ENCODE data around the gene RALGPS1. TPM values are rescaled to one million over a fixed set of nuclear protein-coding genes. Genes with fewer than 3 reads are reported as not detected.

The RALGPS1 gene
- total RNA-seq, 1 experiment from 2014 or later = 0.03 TPM

DNA sequence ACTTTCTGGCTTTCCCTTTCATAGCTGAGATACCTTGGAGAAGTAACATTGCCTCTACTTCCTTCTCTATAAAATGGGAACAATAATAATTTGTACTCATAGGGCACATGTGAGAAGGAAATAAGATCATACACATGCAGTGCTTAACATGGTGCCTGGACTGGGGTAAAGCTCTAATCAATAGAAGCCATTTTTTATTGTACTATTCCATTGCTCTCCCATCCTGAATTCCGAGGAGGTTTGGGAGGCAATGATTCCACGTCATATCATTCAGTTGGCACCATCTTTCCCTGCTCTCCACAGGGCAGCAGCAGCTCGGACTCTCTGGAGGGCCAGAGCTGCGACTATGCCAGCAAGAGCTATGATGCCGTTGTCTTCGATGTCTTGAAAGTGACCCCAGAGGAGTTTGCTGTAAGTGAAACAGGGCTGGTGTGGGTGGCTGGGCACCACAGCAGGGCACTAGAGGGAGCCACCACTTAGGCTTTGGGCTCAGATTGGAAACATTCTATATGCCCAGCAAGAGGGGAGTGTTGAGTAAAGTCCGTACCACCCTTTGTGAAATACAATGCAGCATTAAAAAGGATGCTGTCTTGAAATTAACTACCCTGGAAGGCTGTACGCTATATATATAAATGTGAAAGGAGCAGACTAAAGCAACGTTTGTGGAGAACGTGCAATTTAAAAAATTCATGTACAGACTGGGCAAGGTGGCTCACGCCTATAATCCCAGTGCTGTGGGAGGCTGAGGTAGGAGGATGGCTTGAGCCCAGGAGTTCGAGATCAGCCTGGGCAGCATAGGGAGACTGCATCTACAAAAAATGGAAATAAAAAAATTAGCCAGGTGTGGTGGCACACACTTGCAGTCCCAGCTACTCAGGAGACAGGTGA is 51.2 kb downstream of the RALGPS1 start:
- no peaks in the 10 kb centered on the region for H3K36me3 ChIP-seq
- no peak overlapping the region for H3K4me3 ChIP-seq
- peak; percentile 34 for DNase-seq
- H3K27me3 ChIP-seq = no peaks in the 10 kb centered on the region
- no peaks in the 10 kb centered on the region for H3K9me3 ChIP-seq

DNA sequence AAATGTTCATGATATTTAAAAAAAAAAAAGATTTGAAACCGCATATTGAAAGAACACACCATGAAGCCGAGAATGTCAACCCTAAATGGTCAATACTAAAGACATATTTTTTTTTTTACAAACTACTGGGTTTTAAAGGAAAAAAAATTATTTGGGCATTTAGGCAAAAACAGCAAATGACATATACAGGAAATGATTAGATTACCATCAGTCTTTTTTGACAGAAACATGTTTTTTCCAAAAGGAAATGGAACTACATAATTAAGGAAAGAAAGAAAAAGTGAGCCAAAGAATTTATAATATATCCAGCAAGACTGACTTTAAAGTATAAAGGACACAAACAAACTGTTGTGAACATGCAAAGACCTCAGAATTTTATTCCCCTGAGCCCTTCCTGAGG is 56.7 kb downstream of the RALGPS1 start:
- no peaks in the 10 kb centered on the region for H3K27me3 ChIP-seq
- DNase-seq = no peak
- H3K9me3 ChIP-seq = no peaks in the 10 kb centered on the region
- H3K36me3 ChIP-seq = no peaks in the 10 kb centered on the region
- H3K4me3 ChIP-seq = no peak overlapping the region

DNA sequence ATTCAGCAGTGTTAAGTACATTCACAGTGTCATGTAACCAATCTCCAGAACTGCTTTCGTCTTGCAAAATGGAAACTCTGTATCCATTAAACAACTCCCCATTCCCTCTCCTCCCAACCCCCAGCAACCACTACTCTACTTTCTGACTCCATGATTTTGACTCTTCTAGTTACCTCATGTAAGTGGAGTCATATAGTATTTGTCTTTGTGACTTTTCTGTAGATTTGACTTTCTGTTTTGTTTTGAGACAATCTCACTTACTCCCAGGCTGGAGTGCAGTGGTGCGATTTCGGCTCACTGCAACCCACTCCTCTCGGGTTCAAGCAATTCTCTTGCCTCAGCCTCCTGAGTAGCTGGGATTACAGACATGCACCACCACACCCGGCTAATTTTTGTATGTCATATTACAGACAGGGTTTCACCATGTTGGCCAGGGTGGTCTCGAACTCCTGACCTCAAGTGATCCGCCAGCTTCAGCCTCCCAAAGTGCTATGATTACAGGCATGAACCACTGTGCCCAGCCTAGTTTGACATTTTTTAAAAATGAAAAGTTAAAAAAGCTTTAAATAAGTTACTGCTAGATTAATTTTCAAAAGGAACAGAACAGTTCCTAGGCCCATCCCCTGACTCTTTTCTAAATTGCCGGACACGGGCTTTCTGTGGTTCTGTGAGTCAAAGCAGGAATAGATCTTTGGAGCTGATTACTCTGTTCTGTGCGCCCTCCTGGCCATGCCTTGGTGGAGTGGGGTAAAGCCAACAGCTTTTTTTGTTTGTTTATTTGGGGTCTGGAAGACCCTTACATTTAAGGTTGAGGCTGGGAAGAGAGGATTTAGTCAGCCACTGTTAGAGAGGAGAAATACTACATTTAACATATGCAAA is 59.3 kb downstream of the RALGPS1 start:
- H3K9me3 ChIP-seq = no peaks in the 10 kb centered on the region
- H3K36me3 ChIP-seq = no peaks in the 10 kb centered on the region
- H3K4me3 ChIP-seq = no peak overlapping the region
- H3K27me3 ChIP-seq = no peaks in the 10 kb centered on the region
- DNase-seq = no peak

DNA sequence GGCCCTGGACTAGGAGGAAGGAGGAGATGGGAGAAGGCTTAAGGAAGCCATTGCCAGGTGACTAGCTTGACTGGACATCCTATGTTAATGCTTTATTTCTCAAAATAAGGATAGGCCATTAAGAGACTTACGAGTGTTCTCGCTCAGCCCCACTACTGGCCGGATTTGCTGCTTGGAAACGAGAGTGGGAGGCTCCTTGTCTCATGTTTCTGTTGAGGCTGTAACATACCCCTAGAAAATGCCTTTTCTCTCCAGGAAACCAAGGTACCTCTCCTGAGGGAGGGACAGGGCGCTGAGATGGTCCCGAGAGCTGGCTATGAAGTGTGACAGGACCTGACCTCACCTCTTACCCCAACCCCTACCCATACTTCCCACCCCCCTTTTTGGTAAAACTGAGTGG is 60.0 kb downstream of the RALGPS1 start:
- H3K4me3 ChIP-seq = no peak overlapping the region
- no peaks in the 10 kb centered on the region for H3K27me3 ChIP-seq
- no peak for DNase-seq
- H3K9me3 ChIP-seq = no peaks in the 10 kb centered on the region
- no peaks in the 10 kb centered on the region for H3K36me3 ChIP-seq

DNA sequence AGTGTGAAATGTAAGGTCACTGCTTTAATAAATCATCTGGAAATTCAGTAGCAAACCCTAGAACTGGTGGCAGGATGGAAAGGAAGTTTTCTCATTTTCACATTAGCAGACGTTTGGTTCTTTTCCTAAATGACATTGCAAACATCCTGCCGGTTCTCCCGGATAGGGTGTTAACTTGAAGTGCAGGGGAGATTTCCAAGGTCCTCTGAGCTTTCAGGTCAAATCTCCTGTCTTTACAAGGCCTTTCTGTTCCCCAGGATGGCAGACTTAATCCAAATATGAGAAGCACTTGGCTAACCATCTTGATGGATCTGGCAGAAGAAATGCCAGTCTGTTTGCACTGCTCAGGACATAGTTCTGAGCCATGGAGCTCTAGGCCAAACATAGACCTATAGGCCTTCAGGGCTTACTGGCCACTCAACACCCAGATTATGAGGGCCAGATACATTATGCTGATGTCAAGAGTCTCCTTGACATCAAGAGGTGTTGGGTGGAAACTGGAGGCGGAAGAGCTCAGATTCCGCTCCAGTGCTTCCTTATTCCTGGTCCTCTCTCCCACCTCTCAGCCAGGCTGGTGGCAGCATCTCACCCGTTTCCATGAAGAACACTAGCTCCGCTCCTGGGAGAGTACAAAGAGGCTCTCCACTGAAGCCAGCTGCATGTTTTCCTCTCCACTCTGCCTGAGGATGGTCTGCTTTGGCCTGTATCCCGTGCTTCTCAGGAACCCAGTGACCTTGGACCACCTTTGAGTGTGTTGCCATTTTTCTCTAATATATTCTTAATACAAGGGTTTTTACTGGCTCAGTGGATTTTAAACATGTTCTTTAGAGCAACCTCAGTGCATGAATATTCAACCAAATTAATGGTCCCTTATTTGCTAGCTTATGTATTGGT is 61.0 kb downstream of the RALGPS1 start:
- no peak overlapping the region for H3K4me3 ChIP-seq
- H3K9me3 ChIP-seq = no peaks in the 10 kb centered on the region
- H3K27me3 ChIP-seq = no peaks in the 10 kb centered on the region
- H3K36me3 ChIP-seq = no peaks in the 10 kb centered on the region
- DNase-seq = no peak

DNA sequence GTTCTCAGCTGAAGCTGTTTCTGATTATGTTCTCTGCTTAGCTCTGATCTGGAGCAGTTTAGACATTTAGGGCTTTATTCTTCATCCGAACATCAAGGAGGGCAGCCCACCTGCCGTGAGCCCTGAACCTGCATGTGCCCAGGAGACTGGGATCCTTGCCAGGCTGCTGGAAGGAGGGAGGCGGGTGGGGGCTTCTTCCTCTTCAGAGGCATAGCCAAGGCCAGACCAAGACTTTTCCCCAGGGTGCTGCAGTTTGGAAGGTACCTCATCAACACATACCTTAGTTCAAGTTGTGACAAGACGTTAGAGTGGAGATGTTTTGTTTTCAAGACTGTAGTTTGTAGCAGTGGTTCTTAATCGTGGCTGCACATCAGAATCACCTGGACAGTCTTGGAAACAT is 64.9 kb downstream of the RALGPS1 start:
- Histone ChIP-seq H3K36me3 (no peaks in the 10 kb centered on the region), H3K27me3 (no peaks in the 10 kb centered on the region), H3K4me3 (no peak overlapping the region), H3K9me3 (no peaks in the 10 kb centered on the region)
- DNase-seq = no peak

DNA sequence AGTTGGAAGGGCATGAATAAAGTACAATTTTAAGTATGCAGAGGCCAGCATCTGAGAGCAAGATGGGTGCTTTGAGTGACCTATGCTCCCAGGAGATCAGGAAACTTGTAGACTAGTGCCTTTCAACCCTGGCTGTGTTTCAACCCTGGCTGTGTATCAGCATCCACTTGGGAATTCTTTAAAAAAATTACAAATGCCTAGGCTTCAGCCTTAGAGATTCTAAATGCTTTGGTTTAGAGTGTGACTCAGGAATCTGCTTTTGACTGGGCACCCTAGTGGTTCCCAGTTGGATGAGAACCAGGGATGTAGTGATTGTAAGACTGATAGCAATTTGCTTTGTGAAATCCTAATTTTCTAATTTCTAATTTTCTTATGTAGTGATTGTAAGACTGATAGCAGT is 65.6 kb downstream of the RALGPS1 start:
- no peaks in the 10 kb centered on the region for H3K36me3 ChIP-seq
- no peak overlapping the region for H3K4me3 ChIP-seq
- no peaks in the 10 kb centered on the region for H3K9me3 ChIP-seq
- no peak for DNase-seq
- H3K27me3 ChIP-seq = no peaks in the 10 kb centered on the region

DNA sequence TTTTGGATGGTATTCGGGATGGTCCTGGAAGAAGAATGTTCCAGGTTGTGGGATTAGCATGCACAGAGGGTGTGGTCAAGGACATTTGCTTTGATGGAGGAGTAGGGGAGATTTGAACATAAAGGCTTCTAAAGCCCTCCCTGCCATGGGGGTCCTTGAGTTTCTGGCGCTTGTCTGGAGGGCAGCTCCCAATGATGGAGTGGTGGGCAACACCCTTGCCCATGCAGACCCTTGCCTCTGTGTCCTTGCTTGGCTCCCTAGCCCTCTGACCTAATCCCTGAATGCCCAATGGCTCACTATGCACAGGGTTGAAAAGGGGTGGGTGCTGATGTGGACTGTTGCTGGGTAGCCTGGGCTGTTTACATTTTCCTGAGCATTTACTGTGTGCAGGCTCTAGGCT is 66.6 kb downstream of the RALGPS1 start:
- H3K27me3 ChIP-seq = no peaks in the 10 kb centered on the region
- DNase-seq = no peak
- H3K4me3 ChIP-seq = no peak overlapping the region
- H3K36me3 ChIP-seq = no peaks in the 10 kb centered on the region
- H3K9me3 ChIP-seq = no peaks in the 10 kb centered on the region

DNA sequence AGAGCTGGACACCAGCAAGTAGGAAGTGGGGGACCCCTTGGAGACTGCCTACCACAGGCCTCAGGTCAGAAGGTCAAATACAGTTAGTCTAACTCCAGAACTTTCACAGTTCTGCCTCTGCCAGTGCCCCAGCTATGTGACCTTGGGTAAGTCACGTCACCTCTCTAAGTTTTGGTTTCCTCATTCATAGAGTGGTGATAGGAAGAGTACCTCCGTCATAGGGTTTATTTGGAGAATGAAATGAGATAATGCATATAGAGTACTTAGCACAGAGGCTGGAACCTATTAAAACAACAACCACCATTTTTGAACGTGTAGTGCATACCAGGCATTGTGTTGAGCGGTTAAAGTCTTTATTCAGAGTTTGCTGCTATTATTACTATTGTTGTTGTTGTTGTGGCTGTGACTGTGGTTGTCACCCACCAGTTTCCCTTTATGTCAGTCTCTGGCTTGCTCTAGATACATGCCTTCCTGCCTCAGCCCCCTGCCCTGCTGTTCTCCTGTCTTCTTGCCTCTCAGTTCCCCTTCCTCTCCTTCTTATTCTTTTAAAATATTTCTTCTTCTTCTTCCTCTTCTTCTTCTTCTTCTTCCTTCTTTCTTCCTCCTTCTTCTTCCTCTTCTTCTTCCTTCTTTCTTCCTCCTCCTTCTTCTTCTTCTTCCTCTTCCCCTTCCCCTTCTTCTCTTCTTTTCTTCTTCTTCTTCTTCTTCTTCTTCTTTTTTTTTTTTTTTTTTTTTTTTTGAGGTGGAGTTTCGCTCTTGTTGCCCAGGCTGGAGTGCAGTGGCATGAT is 67.8 kb downstream of the RALGPS1 start:
- no peaks in the 10 kb centered on the region for H3K36me3 ChIP-seq
- H3K4me3 ChIP-seq = no peak overlapping the region
- no peak for DNase-seq
- H3K9me3 ChIP-seq = no peaks in the 10 kb centered on the region
- no peaks in the 10 kb centered on the region for H3K27me3 ChIP-seq

DNA sequence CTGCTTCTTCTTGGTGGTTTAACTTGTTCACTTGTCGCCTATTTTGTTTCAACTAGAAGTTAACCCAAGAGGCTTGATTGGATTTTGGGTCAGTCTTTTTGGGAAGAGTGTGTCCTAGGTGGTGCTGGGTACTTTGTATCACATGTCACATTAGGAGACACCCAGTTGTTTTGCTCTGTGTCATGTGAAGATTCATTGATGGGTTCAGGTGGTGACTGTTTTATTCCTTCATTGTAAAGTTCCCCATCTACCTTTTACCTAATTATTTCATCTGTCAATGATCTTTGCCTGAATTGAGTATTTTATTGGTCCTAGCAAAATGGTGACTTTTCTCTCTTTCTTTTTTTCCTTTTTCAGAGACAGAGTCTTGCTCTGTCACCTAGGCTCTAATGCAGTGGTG is 69.2 kb downstream of the RALGPS1 start:
- Histone ChIP-seq H3K9me3 (no peaks in the 10 kb centered on the region), H3K36me3 (no peaks in the 10 kb centered on the region), H3K27me3 (no peaks in the 10 kb centered on the region), H3K4me3 (no peak overlapping the region)
- no peak for DNase-seq

DNA sequence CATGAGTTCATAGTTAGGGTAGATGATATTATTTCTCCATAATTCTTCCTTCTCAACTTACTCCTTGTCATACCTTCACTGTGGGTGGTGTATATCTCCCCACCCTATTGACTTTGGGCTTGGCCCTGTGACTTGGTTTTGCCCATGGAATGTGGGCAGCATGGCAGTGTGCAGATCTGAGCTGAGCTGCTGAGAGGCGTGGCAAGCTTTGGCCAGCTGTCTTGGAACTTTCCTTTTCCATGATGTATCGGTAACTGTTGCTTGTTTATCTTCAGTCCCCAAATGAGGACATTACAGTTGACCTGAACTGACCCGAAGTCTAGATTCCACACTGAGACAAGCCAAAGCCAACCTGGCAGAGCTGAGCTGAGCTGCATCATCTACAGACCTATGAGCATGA is 70.4 kb downstream of the RALGPS1 start:
- Histone ChIP-seq H3K27me3 (no peaks in the 10 kb centered on the region), H3K36me3 (no peaks in the 10 kb centered on the region), H3K4me3 (no peak overlapping the region), H3K9me3 (no peaks in the 10 kb centered on the region)
- peak; percentile 45 for DNase-seq

DNA sequence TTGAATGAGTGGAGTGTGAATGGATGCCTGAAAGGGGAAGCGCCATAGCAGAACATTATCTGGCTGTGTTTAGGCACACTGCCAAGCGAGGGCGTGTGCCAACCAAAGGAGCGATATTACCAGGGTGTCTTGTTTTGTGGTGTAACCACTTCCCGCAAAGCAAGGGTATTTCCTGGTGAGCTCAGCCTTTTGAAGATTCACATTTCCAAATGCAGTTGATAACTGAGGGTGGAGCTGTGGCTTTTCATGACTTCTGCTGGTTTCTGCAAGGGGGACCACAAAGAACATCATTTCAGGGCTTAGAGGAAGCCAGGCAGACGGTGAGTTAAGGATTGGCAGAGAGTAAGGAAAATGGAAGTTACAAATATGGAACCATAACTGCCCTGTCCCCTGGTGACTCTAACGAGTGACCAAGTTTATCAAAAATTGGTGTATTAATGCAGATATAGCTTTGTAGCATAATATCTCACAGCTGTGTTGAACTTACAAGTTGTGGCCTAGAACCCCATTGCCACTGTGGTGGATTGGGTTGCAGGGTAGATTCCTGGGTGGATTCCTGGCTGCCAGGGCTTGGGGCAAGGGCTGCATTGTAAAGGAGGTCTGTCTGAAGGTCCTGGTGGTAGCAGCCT is 71.4 kb downstream of the RALGPS1 start:
- H3K36me3 ChIP-seq = no peaks in the 10 kb centered on the region
- H3K4me3 ChIP-seq = no peak overlapping the region
- DNase-seq = peak; percentile 85
- no peaks in the 10 kb centered on the region for H3K27me3 ChIP-seq
- no peaks in the 10 kb centered on the region for H3K9me3 ChIP-seq

DNA sequence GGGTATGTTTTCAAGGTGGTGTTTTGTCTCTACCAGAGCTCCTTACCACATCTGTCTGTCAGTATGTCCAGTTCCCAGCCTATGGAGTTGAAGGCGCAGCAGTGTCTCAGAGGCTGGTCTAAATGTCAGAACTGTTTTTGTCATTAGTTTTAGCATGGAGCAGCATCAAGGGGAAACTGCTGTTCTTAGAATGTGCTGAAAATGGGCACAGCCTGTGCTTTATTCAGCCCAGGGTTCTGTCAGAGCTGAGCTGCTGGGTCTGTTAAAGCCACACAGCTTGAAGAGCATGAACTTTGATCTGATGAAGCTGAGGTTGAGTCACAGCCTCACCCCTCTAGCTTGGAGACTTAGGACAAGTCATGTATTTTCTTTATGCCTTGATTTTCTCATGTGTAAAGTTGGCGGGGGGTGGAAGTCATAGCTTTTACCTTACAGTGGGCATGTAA is 71.9 kb downstream of the RALGPS1 start:
- Histone ChIP-seq H3K36me3 (no peaks in the 10 kb centered on the region), H3K27me3 (no peaks in the 10 kb centered on the region), H3K9me3 (no peaks in the 10 kb centered on the region), H3K4me3 (no peak overlapping the region)
- DNase-seq = peak; percentile 26

DNA sequence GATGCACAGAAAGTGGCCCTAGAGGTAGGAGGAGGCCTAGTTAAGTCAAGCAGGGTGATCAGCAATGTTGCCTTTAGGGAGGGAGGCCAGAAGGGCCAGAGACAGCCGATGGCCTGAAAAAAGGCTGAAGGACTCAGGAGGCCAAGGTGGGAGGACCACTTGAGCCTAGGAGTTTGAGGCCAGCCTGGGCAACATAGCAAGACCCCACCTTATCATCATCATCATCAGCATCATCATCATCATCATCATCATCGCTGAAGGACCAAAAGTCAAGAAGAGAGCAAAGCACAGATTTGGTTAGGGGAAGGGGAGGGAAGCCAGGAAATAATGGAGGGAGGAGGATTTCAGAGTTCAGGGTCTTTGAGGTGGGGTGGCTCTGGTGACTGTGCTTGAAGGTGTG is 74.3 kb downstream of the RALGPS1 start:
- Histone ChIP-seq H3K9me3 (0 out of 2 replicates have a peak, but pooled peaks cover 6% of the 10 kb centered on the region), H3K4me3 (no peak overlapping the region), H3K27me3 (no peaks in the 10 kb centered on the region), H3K36me3 (no peaks in the 10 kb centered on the region)
- no peak for DNase-seq
